Pancreas (tissue), 10 donors: ENCODE results near the gene SS18L1. TPM values are rescaled to one million over a fixed set of nuclear protein-coding genes. Genes with fewer than 3 reads are reported as not detected.

Experiments used
- ATAC-seq, 4 donors: fragments of 200-7000 bp; cut with Tn5 transposase; one replicate each; pipeline versions ENCODE4 v1.8.0 to v1.9.1; 2020; ENCODE audit warnings: mild to moderate bottlenecking in 4 of 4, moderate library complexity in 4 of 4
- DNase-seq, 6 donors: peaks; one replicate each; pipeline ENCODE4 v3.0.0-alpha.2; 2020
- FAIRE-seq: peaks from 2 replicates; lab custom pipeline; 2012; peaks lifted over from hg19 to GRCh38; lab: Jason Lieb, UNC
- H3K27ac ChIP-seq, 4 donors: fragments of 200-600 bp; sonication (generic); 1 replicate in 3 of 4; 2 replicates in 1 of 4; pipeline versions ENCODE4 v1.5.0 to v1.8.0; 2020
- H3K27me3 ChIP-seq, 4 donors: fragments of 200-600 bp; one replicate each; pipeline ENCODE4 v1.8.0; 2021
- H3K36me3 ChIP-seq, 3 donors: fragments of 200-600 bp; sonication (generic) in 1 of 3; one replicate each; pipeline versions ENCODE4 v1.5.0 to v1.8.0; 2020 to 2021
- H3K4me1 ChIP-seq, 3 donors: fragments of 200-600 bp; one replicate each; pipeline ENCODE4 v1.8.0; 2021
- H3K4me3 ChIP-seq, 4 donors: fragments of 200-600 bp; sonication (generic) in 2 of 4; one replicate each; pipeline versions ENCODE4 v1.5.0 to v1.8.0; 2020 to 2021
- H3K9me3 ChIP-seq, 4 donors: fragments of 200-600 bp; one replicate each; pipeline ENCODE4 v1.8.0; 2021
- WGBS, 2 donors: extraction: QIAGEN DNeasy Blood & Tissue Kit; methylation state at CpG; one replicate each; pipeline ENCODE4 v1.1.7; 2013; 5-methylcytosine and 5-hydroxymethylcytosine counted together
- intact Hi-C, 3 donors: fragments of 100-400 bp; cut with DNase I; formaldehyde crosslinking; loops; one replicate each; pipeline versions ENCODE4 v1.11.1 to v1.14.2; 2022
- polyA plus RNA-seq, 2 donors: library from polyadenylated mRNA; stranded (reverse); fragments of 200-250 nt; gene quantifications; one replicate each; pipeline ENCODE4 v1.2.3, GENCODE V29; 2013
- total RNA-seq, 6 donors: library from RNA; stranded (reverse); fragmentation: NEBNext Ultra II Directional in 4 of 6; extraction: Animal tissue kit (Norgen Biotek cat#: 25700) in 4 of 6; gene quantifications; one replicate each; pipeline versions ENCODE4 v1.2.1 to v1.2.4, GENCODE V29; 2021 to 2023
- TF ChIP-seq, protein P1 (sequence below), 4 donors: fragments of 200-600 bp; sonication (generic) in 3 of 4; IDR thresholded peaks; one replicate each; pipeline versions ENCODE4 v1.5.0 to v1.8.0; 2021; ENCODE audit warnings: antibody characterized with exemption in 4 of 4
- donor health status: healthy with polysubstance abuse.
- donor health status: DM: no; HTN: no; CAD: no; lungs with moderate emphysema.
- donor health status: DM: no; HTN: no; CAD: no.
- donor health status: control.
- donor health status: control.
- donor health status: Bipolar disorder and iron deficiency.
- donor health status: DM: yes; HTN: yes; CAD: no.
- donor health status: DM: no; HTN: no; CAD: no.
- donor health status: DM: no; HTN: no; CAD: no.
- donor health status: DM: yes; HTN: yes; CAD: no.

The SS18L1 gene
- total and polyA plus RNA-seq, 8 donors: 6.6 to 19.3 (median 8.4) TPM

DNA sequence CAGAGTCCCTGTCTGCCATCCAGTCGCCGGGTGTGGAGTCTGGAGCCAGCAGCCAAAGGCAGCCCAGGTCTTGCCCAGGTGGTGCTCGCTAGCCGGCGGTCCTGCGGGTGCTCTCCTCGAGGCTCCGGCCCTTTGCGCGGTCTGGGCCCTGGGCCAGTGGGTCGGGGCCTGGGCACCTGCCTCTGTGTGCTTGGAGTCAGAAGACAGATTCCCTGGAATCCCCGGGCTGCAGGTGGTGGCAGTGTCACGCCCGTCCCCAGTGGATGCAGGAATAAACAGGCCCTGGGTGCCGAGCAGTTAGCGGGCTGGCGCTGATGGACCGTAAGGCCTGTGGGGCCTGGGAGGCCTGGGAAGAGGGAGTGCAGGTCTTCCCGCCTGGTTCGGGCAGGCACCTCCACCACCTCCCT lies 5.3 kb downstream of the SS18L1 start:
- Histone ChIP-seq H3K4me1 (peaks cover 7 to 8% (median 7%) of the 10 kb centered on the region in 3 donors), H3K27ac (no peak overlapping the region), H3K27me3 (no peaks in the 10 kb centered on the region), H3K36me3 (no peaks in the 10 kb centered on the region), H3K4me3 (no peak overlapping the region), H3K9me3 (no peaks in the 10 kb centered on the region)
- TF ChIP-seq, protein P1, sequence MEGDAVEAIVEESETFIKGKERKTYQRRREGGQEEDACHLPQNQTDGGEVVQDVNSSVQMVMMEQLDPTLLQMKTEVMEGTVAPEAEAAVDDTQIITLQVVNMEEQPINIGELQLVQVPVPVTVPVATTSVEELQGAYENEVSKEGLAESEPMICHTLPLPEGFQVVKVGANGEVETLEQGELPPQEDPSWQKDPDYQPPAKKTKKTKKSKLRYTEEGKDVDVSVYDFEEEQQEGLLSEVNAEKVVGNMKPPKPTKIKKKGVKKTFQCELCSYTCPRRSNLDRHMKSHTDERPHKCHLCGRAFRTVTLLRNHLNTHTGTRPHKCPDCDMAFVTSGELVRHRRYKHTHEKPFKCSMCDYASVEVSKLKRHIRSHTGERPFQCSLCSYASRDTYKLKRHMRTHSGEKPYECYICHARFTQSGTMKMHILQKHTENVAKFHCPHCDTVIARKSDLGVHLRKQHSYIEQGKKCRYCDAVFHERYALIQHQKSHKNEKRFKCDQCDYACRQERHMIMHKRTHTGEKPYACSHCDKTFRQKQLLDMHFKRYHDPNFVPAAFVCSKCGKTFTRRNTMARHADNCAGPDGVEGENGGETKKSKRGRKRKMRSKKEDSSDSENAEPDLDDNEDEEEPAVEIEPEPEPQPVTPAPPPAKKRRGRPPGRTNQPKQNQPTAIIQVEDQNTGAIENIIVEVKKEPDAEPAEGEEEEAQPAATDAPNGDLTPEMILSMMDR (IDR thresholded peaks at IDR 0.05): no peak
- peak in 1 of 6 donors; percentile 76 for DNase-seq
- no peak for FAIRE-seq
- intact Hi-C loops: no loop called here
- 84 to 87% methylated on average over 19 to 20 of the region's 20 CpGs for WGBS, 2 donors
- ATAC-seq: no peak

DNA sequence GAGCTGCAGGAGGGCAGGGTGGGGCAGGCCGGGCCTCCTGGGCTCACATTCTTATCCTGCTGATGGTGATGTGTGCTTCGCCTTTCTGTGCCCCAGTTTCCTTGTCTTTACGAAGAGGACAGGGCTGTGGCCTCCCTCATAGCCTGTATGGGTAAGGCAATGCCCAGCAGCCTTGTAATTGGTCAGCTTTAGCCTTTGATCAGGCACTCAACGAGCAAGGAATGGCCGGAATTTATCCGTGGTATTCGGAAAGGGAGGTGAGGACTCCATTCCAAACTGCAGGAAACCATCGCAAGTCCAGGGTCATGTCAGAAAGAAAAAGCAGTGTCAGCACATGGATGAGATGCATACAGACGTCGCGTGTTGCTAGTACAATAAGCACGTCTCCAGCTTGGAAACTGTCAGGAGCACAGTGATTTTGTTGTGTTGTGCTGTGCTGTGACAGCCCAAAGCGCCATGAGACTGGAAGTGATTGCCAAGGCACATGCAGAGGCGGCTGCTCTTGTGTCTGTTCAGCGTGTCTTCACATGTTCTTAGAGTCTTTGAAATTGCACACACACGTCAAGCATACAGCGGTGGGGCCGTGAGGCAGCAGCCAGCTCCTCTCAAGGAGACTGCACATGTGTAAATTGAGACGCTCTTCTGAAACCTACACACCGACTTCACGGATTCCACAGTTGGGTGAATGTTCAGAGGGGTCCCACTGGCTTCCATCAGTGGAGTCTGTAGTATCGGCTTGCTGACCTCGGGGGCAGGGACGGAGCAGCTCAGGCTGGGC lies 6.2 kb downstream of the SS18L1 start:
- Histone ChIP-seq H3K27me3 (no peaks in the 10 kb centered on the region), H3K9me3 (no peaks in the 10 kb centered on the region), H3K4me1 (peaks cover 5% of the 10 kb centered on the region in 3 donors), H3K4me3 (no peak overlapping the region), H3K27ac (no peak overlapping the region), H3K36me3 (no peaks in the 10 kb centered on the region)
- WGBS, 2 donors: 79 to 81% methylated on average over 24 of the region's 24 CpGs
- ATAC-seq (no peak), DNase-seq (no peak), FAIRE-seq (no peak)
- intact Hi-C loops: no loop called here
- TF ChIP-seq, protein P1 (IDR thresholded peaks at IDR 0.05): no peak

DNA sequence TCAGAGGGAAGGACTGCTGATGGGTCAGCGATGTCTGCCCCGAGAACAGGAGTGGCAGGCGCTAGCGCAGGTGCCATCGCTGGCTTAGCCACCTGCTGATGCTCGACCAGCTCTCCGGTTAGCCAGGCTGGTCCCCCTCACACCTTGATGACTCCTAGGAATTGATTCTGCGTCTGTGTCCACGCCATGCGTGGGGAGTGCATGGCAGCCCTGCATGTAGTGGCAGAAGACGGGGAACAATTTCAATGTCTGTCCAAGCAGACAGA lies 6.7 kb downstream of the SS18L1 start:
- Histone ChIP-seq H3K9me3 (no peaks in the 10 kb centered on the region), H3K36me3 (no peaks in the 10 kb centered on the region), H3K27me3 (no peaks in the 10 kb centered on the region), H3K27ac (no peak overlapping the region), H3K4me3 (no peak overlapping the region), H3K4me1 (peaks cover 0 to under 1% (median 0%) of the 10 kb centered on the region in 3 donors)
- DNase-seq: no peak
- TF ChIP-seq, protein P1 (IDR thresholded peaks at IDR 0.05): no peak
- WGBS, 2 donors: 95 to 98% methylated on average over 11 of the region's 11 CpGs
- no peak for FAIRE-seq
- no peak for ATAC-seq
- intact Hi-C loops: no loop called here

DNA sequence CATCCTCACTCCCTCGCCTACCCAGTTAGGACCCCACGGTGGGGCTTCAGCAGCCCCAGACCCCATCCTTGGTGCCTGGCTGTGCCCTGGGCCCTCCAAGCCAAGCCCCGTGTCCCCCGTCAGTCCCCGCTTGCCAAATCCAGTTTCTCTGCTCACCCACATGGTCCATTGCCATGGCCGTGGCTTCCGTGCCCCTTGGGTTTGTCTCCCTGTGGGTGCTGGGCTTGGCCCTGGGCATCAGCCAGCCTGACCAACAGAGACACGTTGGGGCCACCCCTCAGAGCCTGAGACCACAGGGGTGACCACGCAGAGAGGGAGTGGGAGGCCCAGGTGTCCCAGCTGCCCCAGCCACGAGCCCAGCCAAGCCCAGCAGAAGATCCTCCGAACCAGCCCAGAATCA lies 7.7 kb downstream of the SS18L1 start:
- Histone ChIP-seq H3K4me3 (no peak overlapping the region), H3K27me3 (no peaks in the 10 kb centered on the region), H3K36me3 (no peaks in the 10 kb centered on the region), H3K27ac (no peak overlapping the region), H3K4me1 (no peaks in the 10 kb centered on the region), H3K9me3 (no peaks in the 10 kb centered on the region)
- FAIRE-seq (no peak), DNase-seq (no peak), ATAC-seq (no peak)
- TF ChIP-seq, protein P1 (IDR thresholded peaks at IDR 0.05): no peak
- 89 to 91% methylated on average over 11 of the region's 11 CpGs for WGBS, 2 donors
- intact Hi-C loops: no loop called here

DNA sequence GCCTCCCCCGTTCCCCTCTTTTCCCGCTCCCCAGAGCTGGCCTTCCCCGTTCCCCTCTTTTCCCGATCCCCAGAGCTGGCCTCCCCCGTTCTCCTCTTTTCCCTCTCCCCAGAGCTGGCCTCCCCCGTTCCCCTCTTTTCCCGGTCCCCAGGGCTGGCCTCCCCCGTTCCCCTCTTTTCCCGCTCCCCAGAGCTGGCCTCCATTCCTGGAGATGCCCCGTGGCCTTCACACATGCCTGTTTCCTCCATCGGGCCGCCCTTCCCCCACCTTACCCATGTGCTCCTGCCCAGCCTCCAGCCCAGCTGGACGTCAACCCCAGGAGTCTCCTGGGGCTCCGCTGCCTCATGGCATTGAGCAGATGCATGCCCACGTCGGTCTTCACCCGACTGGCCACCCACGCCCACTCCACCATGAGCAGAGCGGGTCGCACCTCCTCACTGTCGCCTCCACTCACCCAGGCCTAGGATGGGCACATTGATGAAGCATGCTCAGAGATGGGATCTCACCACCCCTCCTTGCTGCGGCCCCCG lies 8.3 kb downstream of the SS18L1 start:
- TF ChIP-seq, protein P1 (IDR thresholded peaks at IDR 0.05): no peak
- DNase-seq (no peak), FAIRE-seq (no peak), ATAC-seq (no peak)
- Histone ChIP-seq H3K4me1 (no peaks in the 10 kb centered on the region), H3K36me3 (no peaks in the 10 kb centered on the region), H3K27me3 (no peaks in the 10 kb centered on the region), H3K9me3 (no peaks in the 10 kb centered on the region), H3K4me3 (no peak overlapping the region), H3K27ac (no peak overlapping the region)
- intact Hi-C loops: no loop called here
- 82 to 86% methylated on average over 23 of the region's 23 CpGs for WGBS, 2 donors
